Left lobe of liver (tissue), 2 donors: ENCODE measurements around the gene ITGB2. TPM values are rescaled to one million over a fixed set of nuclear protein-coding genes. Genes with fewer than 3 reads are reported as not detected.

Source experiments
- ATAC-seq: fragments of 200-7000 bp; cut with Tn5 transposase; one replicate; pipeline ENCODE4 v1.9.1; 2020; ENCODE audit warnings: mild to moderate bottlenecking, moderate library complexity
- DNase-seq: peaks from one replicate; pipeline ENCODE4 v3.0.0-alpha.2; 2020; ENCODE audit warnings: low spot score
- total RNA-seq: library from RNA; stranded (reverse); gene quantifications from one replicate; pipeline ENCODE4 v1.2.1, GENCODE V29; 2021
- donor health status: DM: no; HTN: no; CAD: no; lungs with moderate emphysema.
- donor health status: DM: no; HTN: yes; CAD: no.

Gene ITGB2
- total RNA-seq, 1 donor from 2014 or later = 13.6 TPM

DNA sequence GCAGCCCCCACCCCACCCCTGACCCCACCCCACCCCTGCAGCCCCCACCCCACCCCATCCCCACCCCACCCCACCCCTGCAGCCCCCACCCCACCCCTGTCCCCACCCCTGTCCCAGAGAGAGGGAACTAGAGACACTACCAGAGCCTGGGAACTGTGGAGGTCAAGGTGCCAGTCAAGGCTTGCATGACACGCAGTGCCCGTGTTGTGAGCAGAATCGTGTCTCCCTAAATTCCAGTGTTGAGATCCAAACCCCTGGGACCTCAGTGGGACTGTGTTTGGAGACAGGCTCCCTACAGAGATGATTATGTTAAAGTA, 84.4 kb downstream of the ITGB2 start:
- ATAC-seq = no peak
- DNase-seq = no peak

Other genes starting within 250 kb of the ITGB2 start
- gene KRTAP12-1, start 238.7 kb downstream of the ITGB2 start, total RNA-seq = not detected
- gene KRTAP10-12, start 223.7 kb downstream of the ITGB2 start, total RNA-seq = not detected
- gene TSPEAR, start 209.3 kb downstream of the ITGB2 start, total RNA-seq = not detected
- gene UBE2G2, start 119.1 kb downstream of the ITGB2 start, total RNA-seq = 43.4 TPM
- gene SUMO3, start 102.8 kb downstream of the ITGB2 start, total RNA-seq = 32.2 TPM
- gene PTTG1IP, start 47.2 kb downstream of the ITGB2 start, total RNA-seq = 73.9 TPM
- gene SLX9, start 19.1 kb upstream of the ITGB2 start, total RNA-seq = 19.1 TPM
- 9.8 TPM for gene ADARB1, start 153.7 kb upstream of the ITGB2 start, total RNA-seq